H1 (cell line): ENCODE results near the gene BRPF3. TPM values are rescaled to one million over a fixed set of nuclear protein-coding genes. Genes with fewer than 3 reads are reported as not detected.

Experiments
- CEBPB ChIP-seq: IDR thresholded peaks from 2 replicates; pipeline ENCODE4 v1.6.1; 2012; ENCODE audit warnings: low read depth, low read length
- POU5F1 ChIP-seq: IDR thresholded peaks from 2 replicates; pipeline ENCODE4 v1.6.1; 2011; ENCODE audit warnings: low read depth, mild to moderate bottlenecking, low read length, moderate library complexity
- polyA plus RNA-seq, 7 experiments: library from polyadenylated mRNA; depleted of rRNA in 3 of 7; stranded (reverse) in 5 of 7; unstranded in 2 of 7; fragments of >200 nt in 5 of 7; fragments of 200-250 nt in 2 of 7; gene quantifications; 1 replicate in 5 of 7; 2 replicates in 1 of 7; 4 replicates in 1 of 7; pipeline versions ENCODE4 v1.2.1 to v1.2.3, GENCODE V29; 2011 to 2013; ENCODE audit warnings: missing spikeins in 2 of 7, mixed read lengths in 2 of 7
- total RNA-seq: library from RNA; stranded (reverse); fragmentation: NEBNext Ultra II Directional; extraction: Animal tissue kit (Norgen Biotek cat#: 25700); gene quantifications from 2 replicates; pipeline ENCODE4 v1.2.1, GENCODE V29; 2021

The BRPF3 gene
- total and polyA plus RNA-seq, 2 of the 8 experiments (the other 6 are each of a cell fraction or from before 2014, with no cell fraction given) = 26.0 to 37.5 TPM

- TF ChIP-seq POU5F1 (no peak), CEBPB (no peak)
These were observed 80.3 kb downstream of the BRPF3 start (continued) for GRCh38 chr6:36276581-36277536.
